AG09319 (cell line): ENCODE results near the gene PAAF1.

ENCODE experiments used
- DNase-seq: peaks from one replicate; pipeline ENCODE4 v3.0.0-alpha.2; 2010; ENCODE audit warnings: low read depth; ENCODE audit errors: extremely low read depth
- TF ChIP-seq, protein P1 (sequence below): IDR thresholded peaks from 2 replicates; pipeline ENCODE4 v1.5.1; 2011; ENCODE audit warnings: low read depth, mild to moderate bottlenecking, inconsistent platforms, low read length, moderate library complexity

PAAF1 gene

DNA sequence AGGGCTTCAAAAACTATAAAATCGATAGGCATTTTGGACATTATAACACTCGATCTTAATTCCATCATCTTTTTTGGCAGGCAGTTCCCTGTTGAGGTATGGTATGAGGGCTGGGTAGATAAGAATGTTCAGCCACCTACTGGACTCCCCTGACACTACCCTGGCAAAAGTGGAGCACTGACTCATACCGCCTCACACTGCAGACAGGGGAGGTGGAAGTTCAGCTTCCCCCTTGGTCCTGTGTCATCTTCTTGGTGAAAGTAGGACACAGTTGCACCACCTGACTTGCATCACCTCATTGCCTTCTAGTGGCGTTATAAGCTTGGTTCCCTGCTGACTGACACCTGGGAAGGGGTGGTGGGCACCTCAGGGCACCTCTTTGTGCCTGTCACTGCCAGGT lies 30.4 kb downstream of the PAAF1 start:
- no peak for DNase-seq
- TF ChIP-seq, protein P1, sequence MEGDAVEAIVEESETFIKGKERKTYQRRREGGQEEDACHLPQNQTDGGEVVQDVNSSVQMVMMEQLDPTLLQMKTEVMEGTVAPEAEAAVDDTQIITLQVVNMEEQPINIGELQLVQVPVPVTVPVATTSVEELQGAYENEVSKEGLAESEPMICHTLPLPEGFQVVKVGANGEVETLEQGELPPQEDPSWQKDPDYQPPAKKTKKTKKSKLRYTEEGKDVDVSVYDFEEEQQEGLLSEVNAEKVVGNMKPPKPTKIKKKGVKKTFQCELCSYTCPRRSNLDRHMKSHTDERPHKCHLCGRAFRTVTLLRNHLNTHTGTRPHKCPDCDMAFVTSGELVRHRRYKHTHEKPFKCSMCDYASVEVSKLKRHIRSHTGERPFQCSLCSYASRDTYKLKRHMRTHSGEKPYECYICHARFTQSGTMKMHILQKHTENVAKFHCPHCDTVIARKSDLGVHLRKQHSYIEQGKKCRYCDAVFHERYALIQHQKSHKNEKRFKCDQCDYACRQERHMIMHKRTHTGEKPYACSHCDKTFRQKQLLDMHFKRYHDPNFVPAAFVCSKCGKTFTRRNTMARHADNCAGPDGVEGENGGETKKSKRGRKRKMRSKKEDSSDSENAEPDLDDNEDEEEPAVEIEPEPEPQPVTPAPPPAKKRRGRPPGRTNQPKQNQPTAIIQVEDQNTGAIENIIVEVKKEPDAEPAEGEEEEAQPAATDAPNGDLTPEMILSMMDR: no peak

DNA sequence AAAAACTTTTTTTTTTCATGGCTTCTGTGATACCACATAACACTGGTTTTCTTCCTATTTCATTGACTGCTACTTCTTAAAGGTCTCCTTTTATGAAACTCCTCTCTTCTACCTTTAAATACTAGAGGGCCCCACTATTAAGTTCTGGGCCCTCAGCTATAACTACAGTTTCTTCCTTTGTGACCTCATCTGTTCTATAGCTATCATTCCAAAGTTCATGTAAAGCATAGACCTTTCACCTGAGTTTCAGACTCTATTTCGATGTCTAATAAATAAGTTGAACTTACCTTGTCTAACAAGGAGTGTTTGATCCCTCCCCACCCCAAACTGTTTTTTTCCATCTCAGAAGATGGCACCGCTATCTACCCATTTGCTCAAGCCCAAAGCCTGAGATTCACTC lies 35.2 kb downstream of the PAAF1 start:
- DNase-seq: no peak
- TF ChIP-seq, protein P1: no peak

DNA sequence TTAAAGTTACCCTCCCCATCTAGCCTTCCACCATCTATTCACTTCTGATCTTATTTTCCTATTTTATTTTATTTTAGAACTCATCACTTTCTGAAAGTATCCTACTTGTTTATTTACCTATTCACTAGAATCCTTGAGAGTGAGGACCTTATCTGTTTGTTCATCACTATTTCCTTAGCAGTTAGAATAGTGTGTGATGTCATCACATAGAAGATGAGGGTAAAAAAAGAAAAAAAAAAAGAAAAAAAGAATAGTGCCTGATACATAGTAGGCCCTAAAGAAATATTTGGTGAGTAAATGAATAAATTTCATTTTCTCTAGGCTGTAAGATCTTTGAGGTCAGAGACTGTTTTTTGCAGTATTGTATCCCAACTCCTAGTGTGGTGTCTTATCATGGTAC lies 36.7 kb downstream of the PAAF1 start:
- TF ChIP-seq, protein P1: no peak
- DNase-seq: no peak

DNA sequence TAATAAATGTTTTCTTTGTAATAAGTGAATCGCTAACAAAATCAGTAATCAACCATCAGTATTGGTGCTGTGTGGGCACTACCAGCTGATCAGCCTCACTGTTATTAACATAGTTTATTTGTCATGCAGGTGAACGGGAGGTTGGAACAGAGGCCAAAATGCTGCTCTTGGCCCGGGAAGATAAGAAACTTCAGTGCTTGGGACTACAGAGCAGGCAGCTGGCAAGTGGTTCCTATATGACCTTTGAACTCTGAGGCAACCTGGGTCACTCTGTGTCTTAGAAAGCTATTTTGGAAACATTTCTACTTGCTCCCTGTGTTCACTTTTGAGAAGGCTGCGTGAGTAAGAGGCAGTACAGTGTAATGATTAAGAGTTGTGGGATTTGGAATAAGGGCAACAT lies 37.5 kb downstream of the PAAF1 start:
- TF ChIP-seq, protein P1: no peak
- no peak for DNase-seq

DNA sequence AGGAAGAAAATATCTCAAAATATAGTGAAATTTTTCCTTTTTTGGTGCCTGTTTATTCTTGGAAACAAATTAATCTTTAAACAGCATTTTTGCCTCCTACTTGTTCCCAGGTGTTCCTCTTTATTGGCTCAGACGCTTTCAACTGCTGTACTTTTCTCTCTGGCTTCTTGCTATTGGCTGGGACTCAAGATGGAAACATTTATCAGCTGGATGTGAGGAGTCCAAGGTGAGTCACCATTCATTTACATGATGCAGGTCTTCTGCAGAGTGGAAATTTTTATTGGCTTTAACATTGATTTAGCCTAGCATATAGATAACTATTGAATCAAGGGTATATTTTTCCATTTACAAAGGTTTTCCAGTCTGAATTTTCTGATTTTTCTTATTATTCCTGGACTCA lies 39.6 kb downstream of the PAAF1 start:
- TF ChIP-seq, protein P1: no peak
- DNase-seq: no peak

DNA sequence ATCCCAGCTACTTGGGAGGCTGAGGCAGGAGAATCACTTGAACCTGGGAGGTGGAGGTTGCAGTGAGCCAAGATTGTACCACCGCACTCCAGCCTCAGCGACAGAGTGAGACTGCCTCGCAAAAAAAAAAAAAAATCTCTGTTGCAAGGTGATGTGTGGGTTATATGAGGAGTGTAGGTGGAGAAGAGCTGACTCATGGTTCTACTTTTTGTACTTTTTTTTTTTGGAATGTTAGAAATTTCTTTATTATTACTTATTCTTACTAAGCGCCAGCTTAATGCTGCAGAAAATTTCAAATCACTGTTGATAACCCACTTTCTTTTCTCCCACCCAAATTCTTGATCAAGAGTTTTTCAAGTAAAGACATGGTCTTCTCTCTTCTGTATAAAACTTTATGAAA lies 44.4 kb downstream of the PAAF1 start:
- TF ChIP-seq, protein P1: no peak
- no peak for DNase-seq

DNA sequence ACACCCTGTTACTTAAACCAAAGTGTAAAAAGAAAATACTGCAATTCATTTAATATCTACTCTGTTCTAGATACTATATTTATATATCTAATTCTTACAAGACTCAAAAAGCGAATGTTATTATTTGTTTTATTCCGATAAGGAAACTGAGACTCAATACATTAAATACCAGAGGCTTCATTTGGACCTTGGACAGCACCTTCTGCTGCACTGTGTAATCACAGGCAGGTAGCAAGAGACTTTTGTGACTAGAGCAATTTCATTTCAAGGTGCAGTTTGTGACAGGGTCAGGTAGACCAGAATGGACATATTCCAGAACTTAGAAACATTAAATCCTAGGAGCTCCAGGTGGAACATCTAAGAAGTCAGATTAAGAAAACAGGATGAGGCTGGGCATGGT lies 52.6 kb downstream of the PAAF1 start:
- no peak for DNase-seq
- TF ChIP-seq, protein P1: no peak
